ENCODE measurements around the gene SCUBE3.

SCUBE3 gene

GRCh38 chr6:35214869-35215664, 1.3 kb downstream of the SCUBE3 start:
- no peak for DNase-seq

GRCh38 chr6:35215665-35216411, 2.1 kb downstream of the SCUBE3 start:
- DNase-seq: no peak

DNA sequence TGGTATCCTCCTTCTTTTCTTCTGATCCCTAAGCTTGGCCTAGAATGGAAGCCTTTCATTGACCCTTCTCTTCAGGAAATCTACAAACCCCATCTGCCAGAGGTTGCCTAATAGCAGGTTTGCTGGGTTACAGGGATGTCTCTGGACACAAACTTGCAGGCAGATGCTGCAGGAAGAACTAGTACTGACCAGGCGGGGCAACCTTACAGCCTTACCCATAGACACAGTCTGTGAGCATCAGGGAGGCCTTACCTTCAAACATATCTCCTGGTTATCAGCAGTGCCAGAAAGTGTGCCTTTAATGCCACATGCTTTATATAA, 2.6 kb downstream of the SCUBE3 start:
- no peak for DNase-seq

- DNase-seq: no peak
These were observed 3.4 kb downstream of the SCUBE3 start for GRCh38 chr6:35216851-35217811.

GRCh38 chr6:35218021-35218420, 4.3 kb downstream of the SCUBE3 start:
- no peak for DNase-seq

DNA sequence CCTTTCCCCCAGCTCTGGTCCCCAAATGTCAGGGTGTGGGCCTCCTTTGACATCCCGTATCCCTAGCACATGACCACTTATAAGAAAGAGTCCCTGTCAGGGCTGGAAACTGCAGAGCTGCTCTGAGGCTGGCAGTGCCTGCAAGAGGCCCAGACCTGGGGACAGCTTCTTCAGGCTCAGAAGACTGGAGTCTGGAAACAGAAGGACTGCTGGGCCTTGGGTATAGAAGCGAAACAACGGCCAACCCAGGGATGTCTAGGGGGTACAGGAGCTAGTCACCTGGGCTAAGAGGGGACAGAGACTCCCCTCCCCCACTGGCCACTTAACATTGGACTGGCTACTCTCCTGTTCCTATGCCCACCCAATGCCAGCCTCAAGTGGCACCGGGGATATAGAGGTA, 4.7 kb downstream of the SCUBE3 start:
- DNase-seq: no peak

GRCh38 chr6:35219683-35220326, 6.0 kb downstream of the SCUBE3 start:
- DNase-seq: no peak

GRCh38 chr6:35220711-35221110, 7.0 kb downstream of the SCUBE3 start:
- no peak for DNase-seq

DNA sequence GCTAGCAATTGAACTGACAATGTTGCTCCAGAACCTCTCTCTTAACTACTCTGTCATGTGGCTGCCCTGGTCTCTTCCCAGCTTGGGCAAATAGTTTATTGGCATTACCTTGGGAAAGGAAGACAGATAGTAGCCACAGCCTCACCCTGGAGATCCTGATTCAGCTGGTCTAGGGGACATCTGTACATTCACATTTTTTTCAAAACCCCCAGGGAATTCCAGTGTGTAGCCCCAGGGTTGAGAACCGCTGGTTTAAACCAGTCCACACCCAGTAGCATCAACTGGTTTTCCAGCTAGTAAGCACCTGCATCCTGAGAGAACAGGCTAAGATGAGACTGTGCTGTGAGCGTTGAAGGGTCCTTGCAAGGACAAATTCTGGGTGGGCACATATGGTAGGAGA, 9.6 kb downstream of the SCUBE3 start:
- DNase-seq: no peak

- DNase-seq: no peak
These were observed 11.0 kb downstream of the SCUBE3 start for GRCh38 chr6:35224720-35225119.

GRCh38 chr6:35228481-35228880, 14.7 kb downstream of the SCUBE3 start:
- no peak for DNase-seq

- no peak for DNase-seq
These were observed 15.5 kb downstream of the SCUBE3 start for GRCh38 chr6:35229304-35229703.

DNA sequence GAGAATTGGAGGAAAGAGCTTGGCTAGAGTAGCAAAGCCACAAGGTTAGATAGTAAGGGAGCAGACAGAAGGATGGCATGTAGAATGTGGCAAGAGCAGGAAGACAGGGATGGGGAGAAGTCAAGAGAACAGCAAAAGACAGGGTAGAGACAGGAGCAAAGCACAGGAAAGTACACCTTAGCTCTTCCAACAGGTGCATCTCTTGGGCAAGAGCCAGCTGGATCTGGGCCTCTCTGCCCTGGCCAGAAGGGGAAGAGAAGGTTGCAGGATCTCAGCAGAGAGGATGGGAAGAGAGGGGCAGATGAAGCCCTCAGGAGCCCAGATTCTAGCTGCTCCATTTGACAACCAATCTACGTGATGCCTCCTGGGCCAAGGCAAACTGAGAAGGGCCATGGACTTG, 16.7 kb downstream of the SCUBE3 start:
- DNase-seq: no peak

GRCh38 chr6:35230950-35231349, 17.2 kb downstream of the SCUBE3 start:
- no peak for DNase-seq

DNA sequence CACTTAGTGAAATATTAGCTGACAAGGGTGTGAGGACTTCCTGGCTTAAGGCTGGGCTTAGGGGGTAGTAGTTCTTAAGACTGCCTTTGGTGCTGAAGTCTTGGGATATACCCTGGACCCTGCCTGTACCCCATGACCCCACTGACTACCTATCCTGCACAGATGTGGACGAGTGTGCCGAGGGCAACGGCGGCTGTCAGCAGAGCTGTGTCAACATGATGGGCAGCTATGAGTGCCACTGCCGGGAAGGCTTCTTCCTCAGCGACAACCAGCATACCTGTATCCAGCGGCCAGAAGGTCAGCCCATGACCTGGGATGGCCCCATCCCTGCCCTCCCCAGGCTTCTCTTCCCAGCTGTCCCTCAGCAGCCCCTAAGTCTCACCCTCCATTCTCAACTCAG, 17.8 kb downstream of the SCUBE3 start:
- DNase-seq: no peak

DNA sequence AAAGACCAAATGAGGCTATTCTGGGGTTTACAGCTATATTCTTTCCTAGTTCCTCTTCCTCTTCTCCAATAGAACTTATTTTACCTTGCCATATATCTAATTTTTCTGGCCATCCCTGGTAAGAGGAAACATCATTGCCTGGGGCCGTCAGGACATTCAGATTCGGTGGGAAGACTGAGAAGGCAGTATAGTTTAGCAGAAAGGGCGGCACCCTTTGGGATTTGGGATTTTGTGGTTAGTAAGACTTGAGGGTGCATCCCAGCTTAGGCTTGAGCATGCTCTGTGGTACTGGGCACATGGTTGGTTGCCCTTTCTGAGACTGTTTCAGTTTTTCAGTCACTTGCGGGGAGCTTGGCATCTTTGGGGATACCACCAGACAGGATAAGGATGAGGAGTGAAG, 21.1 kb downstream of the SCUBE3 start:
- no peak for DNase-seq

DNA sequence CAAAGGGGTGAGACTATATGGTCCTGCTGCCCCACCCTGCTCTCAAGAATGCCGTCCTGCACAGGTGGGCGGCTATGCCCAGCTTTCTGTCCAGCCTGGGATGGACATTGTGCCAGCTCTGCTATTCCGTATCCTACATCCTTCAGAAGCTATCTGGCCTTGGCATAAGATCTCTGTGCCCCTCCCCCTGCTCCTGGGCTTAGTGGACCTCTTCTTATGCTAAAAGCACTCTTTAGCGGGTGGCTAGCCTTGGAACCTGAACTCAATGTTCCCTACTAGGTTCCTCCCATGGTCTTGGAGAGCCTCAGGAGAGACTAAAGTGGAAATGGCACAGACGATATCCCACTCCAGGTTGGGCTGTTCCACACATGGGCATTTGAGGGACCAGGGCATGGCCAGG, 22.5 kb downstream of the SCUBE3 start:
- DNase-seq: no peak

GRCh38 chr6:35237476-35237875, 23.7 kb downstream of the SCUBE3 start:
- DNase-seq: no peak

GRCh38 chr6:35238843-35239289, 25.1 kb downstream of the SCUBE3 start:
- DNase-seq: peak; percentile 57

DNA sequence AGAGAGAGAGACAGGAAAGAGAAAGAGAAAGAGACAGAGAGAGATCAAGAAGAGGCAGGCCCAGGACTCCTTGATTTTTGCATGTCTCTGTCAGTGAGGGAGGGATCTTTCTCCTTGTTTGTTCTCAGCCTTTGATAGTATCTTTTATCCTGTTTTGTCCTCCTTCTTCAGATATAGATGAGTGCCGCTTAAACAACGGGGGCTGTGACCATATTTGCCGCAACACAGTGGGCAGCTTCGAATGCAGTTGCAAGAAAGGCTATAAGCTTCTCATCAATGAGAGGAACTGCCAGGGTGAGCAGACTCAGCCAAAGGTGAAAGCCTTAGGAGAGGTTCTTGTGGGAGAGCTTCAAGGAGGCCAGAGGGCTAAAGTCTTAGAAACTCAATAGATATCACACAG, 25.8 kb downstream of the SCUBE3 start:
- no peak for DNase-seq

- DNase-seq: peak; percentile 82
These were observed 27.4 kb downstream of the SCUBE3 start for GRCh38 chr6:35240838-35241801.

GRCh38 chr6:35242486-35242885, 28.7 kb downstream of the SCUBE3 start:
- no peak for DNase-seq

Data from femur (tissue), 1 donor.